VCaP (cell line): ENCODE measurements around the gene S1PR1.
"Not testable (repeated sequence)": the region's sequence is repeated elsewhere in the genome, so short reads cannot be mapped to it uniquely, and the experiment has no call there.

Experiments
- H3K27ac ChIP-seq: fragments of 450-650 bp; 2 replicates; pipeline ENCODE4 v1.5.1; 2017
- TF ChIP-seq, protein P1 (sequence below): fragments of 450-650 bp; conservative IDR thresholded peaks from 2 replicates; pipeline ENCODE4 v1.5.1; 2017; ENCODE audit warnings: mild to moderate bottlenecking, moderate library complexity

Gene S1PR1

GRCh38 chr1:101221945-101222429, 14.8 kb upstream of the S1PR1 start:
- no peak overlapping the region for H3K27ac ChIP-seq
- TF ChIP-seq, protein P1, sequence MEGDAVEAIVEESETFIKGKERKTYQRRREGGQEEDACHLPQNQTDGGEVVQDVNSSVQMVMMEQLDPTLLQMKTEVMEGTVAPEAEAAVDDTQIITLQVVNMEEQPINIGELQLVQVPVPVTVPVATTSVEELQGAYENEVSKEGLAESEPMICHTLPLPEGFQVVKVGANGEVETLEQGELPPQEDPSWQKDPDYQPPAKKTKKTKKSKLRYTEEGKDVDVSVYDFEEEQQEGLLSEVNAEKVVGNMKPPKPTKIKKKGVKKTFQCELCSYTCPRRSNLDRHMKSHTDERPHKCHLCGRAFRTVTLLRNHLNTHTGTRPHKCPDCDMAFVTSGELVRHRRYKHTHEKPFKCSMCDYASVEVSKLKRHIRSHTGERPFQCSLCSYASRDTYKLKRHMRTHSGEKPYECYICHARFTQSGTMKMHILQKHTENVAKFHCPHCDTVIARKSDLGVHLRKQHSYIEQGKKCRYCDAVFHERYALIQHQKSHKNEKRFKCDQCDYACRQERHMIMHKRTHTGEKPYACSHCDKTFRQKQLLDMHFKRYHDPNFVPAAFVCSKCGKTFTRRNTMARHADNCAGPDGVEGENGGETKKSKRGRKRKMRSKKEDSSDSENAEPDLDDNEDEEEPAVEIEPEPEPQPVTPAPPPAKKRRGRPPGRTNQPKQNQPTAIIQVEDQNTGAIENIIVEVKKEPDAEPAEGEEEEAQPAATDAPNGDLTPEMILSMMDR: no peak

DNA sequence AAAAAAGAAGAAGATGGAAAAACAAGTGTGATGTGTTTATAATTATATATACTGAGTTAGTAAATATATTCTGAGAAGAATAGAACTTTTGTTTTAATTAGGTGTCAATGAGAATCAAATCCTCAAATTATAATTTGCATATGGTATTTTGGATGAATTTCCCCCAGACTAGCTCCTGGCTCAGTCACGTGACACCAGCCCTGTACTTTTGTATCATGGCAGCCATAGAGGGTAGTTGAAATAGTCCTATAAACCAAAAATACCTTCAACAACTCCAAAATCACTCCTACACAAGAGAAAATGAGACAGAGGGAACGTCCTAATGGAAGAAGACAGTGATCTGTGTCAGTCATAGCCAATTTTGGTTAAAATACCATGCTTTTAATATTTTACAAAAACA, 9.0 kb upstream of the S1PR1 start:
- no peak overlapping the region for H3K27ac ChIP-seq
- TF ChIP-seq, protein P1: no peak

DNA sequence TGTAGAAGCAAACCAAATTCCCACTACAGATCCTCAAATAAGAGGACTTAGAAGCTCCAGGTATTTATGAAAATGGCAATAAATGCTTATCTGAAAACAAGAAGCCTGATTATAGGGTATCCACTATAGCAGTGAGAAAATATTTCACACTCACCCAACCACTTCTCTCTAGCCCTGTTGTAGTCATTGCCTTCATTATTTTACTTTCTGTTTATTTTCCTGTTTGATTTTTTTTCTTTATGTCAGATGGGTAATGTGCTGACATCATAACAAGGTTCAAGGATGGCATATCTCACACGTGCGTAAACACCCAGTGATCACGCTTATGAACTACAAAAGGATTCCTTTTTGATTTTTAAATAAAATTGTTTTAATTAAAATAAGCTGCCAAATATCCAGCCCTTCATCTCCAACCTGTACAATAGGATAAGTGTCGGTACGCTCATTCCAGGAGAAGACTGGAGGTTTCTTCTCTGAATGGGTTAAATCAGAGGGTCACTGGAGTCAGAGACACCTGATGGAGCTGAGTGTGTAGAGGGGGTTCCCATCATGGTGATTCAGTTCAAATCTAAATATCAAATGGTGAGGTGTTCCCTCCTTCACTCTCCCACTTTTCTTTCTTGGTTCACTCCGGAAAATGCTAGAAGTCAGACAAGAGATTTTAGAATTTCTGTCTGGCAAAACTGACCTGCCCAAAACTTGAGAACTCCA, 8.2 kb upstream of the S1PR1 start:
- no peak overlapping the region for H3K27ac ChIP-seq
- TF ChIP-seq, protein P1: no peak

DNA sequence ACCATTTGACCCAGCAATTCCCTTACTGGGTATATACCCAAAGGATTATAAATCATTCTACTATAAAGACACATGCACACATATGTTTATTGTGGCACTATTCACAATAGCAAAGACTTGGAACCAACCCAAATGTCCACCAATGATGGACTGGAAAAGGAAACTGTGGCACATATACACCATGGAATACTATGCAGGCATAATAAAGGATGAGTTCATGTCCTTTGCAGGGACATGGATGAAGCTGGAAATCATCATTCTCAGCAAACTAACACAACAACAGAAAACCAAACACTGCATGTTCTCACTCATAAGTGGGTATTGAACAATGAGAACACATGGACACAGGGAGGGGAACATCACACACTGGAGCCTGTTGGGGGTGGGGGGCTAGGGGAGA, 4.6 kb upstream of the S1PR1 start:
- H3K27ac ChIP-seq: not testable (repeated sequence)

DNA sequence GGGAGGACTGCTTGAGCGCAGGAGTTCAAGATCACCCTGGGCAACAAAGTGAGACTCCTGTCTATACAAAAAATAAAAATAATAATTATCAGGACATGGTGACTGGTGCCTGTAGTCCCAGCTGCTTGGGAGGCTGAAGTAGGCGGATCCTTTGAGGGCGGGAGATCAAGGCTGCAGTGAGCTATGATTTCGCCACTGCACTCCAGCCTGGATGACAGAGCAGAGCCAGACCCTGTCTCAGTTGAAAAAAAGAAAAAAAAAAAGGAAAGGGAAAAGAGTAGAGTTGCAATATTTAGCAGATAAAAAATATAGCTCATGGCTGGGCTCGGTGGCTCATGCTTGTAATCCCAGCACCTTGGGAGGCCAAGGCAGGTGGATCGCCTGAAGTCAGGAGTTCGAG, 3.3 kb upstream of the S1PR1 start:
- TF ChIP-seq, protein P1: no peak
- no peak overlapping the region for H3K27ac ChIP-seq

DNA sequence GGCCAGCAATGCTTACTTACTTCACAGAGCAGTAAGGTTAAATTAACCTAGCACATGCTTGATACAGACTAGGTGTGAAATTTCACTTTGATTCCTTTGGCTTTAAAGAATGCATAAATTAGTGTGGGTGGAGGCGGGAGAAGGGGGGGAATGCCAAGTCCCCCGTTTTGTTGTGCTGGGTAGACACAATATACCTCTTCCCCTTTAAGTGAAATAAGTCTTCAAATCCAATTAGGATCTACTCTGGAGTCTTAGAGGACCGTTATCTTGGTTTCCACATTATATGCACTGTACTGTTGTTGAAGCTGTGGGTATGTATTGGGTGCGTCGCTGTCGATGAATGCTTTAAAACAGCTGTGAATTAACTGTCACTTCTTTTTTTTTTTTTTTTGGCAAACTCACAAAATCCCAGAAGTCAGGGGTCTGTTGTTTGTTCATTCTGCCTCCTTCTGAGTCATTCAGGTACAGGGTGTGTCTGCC, 1.6 kb upstream of the S1PR1 start:
- no peak overlapping the region for H3K27ac ChIP-seq
- TF ChIP-seq, protein P1: no peak

DNA sequence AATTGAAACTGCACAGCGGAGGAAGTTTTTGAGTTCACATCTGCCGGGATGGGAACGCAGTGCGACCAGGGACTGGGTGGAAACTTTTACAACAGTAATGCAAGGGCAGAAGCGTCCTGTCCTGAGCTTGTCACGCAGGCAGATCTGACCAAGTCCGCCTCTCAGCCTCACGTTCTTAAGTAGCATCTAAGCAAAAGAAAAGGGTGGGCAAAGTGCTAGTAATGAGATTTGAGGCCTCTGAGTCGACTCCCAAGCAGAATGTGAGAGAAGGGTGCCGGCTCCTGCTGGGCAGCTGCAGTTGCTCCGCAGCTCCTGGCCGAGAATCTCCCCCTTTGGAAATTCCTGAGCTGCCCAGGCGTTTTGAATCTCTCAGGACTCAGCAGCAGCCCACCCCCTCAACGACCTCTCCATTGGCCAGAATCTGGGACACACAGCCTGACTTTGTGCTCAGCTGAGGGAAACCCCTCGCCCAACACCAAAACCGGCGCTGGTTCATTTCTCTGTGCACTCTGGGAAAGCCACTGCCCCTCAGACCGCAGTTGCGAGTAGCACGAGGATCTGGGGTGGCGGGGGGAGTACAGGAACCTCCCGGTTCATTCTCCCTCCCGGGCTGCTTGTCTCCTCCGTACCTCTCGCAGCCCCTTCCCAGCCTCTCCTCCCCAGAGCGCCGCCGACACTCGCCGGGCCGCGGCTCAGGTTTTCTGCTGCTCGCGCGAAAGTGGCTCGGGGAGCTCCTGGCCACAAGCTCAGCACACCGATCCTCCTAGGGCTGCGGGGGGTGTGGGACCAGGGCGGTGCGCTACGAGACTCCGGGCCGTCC, 913 bp upstream of the S1PR1 start:
- H3K27ac ChIP-seq: no peak overlapping the region
- TF ChIP-seq, protein P1: no peak
